GM19455 (cell line): ENCODE measurements around the gene ADRA2B.
"Not testable (repeated sequence)": the region's sequence is repeated elsewhere in the genome, so short reads cannot be mapped to it uniquely, and the experiment has no call there.

Experiments used
- ATAC-seq: cut with Tn5 transposase; IDR thresholded peaks from one replicate; pipeline ENCODE4 v1.9.1; 2021; ENCODE audit not compliant: unreplicated experiment

Gene ADRA2B

DNA sequence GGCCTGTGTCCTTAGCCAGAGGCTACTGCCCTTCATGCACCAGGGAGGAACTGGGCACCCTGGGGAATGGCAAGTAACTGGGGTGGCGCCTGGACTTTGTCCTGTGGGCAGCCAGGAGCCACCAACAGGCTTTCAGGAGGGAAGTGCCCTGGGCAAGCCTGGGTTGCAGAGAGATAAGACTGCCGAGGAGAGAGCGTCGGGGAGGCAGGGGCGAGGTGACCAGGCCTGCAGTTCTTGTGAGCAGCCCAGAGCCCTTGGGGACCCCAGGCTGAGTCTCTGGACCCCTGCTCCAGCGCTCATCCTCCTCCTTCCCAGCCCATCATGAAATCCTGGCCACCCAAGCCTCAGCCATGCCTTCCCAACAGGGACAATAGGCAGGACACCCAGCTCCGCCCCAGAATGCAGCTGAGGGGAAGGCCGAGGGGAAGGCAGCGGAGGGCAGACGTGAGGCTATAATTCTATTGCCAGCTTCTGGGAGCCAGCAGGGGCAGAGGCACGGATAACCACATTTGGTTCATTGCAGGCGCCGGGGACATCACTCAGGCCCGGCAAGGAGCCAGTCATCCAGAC, 25.1 kb downstream of the ADRA2B start:
- ATAC-seq = no peak

GRCh38 chr2:96090196-96090926, 26.0 kb downstream of the ADRA2B start:
- ATAC-seq = no peak

GRCh38 chr2:96089356-96090195, 26.8 kb downstream of the ADRA2B start:
- ATAC-seq = no peak

DNA sequence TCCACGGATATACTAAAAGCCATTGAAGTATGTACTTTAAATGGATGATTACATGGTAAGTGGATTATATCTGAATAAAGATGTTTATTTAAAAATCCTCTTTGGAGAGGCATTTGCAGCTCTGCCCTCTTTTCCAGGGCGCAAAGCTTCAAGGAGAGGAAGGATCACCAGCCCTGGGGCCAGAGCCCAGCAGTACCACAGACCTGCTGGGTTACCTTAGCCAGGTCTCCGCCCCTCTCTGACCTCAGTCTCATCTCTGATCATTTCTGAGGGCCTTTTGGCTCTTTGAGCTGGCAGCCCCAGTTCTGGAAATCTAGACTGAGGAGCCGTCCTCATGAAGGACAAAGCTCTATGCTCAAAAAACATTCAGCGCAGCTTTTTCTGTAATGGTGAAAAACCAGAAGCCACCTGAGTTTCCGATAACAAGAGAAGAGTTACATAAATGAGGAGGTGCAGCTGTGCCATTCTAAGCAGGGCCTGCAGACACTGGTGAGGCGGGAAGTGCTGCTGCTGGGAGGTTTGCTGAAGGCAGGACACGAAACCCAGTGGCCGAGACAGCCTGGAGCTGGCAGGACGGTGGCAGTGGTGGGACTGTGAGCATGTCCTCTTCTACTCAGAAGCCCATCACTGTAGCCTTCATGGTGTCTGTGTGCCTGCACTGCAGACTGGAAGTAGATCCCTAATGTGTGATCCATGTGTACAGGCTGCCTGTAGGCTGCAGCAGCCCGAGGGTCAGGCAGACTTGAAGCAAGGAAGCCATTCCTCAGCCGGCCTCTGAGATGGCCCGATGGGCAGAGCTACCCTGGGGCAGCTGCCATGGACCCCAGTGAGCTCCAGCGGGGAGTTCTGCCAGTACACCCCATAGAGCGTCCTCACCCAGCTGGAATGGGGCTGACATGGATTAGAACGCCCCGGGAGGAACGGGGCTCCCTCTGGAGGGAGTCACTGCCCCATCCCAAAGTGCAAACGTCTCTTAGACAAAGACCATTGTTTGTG, 27.7 kb downstream of the ADRA2B start:
- no peak for ATAC-seq

DNA sequence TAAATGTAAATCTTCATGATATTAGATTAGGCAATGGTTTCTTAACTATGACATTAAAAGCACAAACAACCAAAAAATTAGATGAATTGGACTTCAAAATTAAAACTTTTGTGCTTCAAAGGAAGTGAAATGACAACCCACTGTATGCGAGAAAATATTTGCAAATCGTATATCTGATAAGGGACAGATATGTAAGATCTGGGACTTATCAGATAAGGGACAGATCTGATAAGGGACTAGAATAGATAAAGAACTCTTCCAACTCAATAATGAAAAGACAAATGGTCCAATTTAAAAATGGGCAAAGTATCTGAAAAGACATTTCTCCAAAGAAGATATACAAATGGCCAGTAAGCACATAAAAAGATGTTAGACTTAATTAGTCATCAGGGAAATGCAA, 29.2 kb downstream of the ADRA2B start:
- no peak for ATAC-seq

DNA sequence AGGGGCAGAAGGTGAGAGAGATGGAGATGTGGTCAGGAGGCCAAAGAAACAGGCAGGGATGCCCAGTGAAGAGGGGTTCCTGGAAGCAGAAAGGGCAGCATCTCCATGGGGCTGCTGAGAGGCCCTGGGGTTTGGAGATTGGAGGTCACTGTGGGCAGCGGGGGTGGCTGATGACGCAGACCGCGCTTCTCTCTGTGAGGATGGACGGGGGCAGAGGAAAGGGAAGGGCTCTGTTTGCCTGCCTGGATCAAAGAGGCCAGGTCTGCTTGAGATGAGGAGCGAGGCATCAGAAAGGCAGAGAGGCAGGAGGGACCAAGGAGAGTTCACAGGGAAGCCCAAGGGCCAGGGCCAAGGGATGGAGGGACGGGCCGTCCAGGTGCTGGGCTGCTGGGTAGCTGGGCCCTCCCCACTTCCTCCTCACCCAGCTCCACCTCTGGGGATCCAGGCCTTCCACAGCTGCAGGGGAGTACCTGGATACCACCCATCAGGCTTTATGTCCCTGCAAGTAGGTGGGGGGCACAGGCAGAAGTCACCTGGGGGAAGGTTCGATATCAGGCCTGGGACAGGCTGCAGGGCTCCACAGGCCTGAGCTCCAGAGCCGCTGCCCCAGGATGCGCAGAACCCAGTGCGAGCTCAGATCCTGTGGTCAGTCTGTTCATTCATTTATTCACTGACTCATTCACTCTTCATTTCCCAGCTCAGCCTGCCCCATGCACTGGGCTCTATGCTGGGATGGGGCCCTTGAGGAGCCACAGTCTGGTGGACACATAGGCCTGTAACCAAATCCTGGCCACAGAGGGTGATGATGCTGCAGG, 30.6 kb downstream of the ADRA2B start:
- no peak for ATAC-seq

- not testable (repeated sequence) for ATAC-seq
Observed at GRCh38 chr2:96084858-96085518, 31.4 kb downstream of the ADRA2B start.

GRCh38 chr2:96083989-96084857, 32.1 kb downstream of the ADRA2B start:
- no peak for ATAC-seq

DNA sequence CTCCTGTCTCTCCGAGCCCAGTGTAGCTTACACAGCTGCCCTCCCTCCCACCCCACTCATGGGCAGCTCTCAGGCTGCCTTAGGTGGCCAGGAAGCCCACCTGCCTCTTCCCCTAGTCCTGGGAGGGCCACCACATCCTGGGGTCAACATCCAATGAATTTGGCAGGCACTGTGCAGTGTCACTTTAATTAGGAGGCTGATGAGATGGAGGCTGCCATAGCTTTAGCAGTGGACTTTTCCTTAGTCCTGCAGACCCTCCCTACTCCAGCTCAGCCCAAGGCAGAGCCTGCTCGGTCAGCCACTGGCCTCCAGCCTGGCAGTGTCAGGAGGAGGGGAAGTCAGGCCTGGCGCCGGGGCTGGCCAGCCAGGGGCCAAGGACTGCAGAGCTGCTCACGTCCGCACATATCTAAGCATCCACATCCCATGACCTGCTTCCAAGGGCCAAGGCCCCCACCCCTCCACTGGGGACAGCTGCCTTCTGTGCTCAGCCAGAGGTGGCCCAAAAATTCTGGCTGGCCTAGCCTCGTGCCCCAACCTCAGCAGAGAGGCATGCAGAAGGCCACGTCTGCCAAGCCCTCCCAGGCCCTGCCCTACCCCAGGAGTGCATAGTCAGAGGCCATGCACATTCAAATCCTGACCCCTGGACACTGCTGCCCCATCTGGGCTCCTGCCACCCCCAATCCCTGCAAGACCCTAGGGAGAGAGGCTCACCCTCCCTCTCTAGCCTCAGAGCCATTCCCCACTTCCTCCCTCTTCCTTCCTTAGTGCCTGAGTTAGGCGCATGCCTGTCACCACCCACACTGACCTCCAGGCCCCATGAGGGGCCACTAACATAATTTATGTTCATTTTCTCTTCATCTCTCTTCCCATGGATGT, 33.1 kb downstream of the ADRA2B start:
- no peak for ATAC-seq

GRCh38 chr2:96082211-96083063, 33.9 kb downstream of the ADRA2B start:
- ATAC-seq = no peak

DNA sequence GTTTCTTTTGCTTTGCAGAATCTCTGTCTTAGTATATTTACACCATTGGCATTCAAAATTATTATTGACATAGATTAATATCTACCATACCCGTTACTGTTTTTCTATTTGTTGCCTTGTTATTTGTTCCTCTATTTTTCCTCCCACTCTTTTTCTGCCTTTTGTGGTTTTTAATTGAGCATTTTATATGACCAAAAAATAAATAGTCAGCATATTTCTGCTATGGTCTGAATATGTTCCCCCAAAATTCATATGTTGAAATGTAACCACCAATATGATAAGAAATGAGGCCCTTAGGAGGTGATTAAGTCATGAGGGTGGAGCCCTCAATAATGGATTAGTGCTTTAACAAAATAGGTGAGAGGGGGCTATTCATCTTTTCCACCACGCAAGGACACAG, 35.3 kb downstream of the ADRA2B start:
- no peak for ATAC-seq

DNA sequence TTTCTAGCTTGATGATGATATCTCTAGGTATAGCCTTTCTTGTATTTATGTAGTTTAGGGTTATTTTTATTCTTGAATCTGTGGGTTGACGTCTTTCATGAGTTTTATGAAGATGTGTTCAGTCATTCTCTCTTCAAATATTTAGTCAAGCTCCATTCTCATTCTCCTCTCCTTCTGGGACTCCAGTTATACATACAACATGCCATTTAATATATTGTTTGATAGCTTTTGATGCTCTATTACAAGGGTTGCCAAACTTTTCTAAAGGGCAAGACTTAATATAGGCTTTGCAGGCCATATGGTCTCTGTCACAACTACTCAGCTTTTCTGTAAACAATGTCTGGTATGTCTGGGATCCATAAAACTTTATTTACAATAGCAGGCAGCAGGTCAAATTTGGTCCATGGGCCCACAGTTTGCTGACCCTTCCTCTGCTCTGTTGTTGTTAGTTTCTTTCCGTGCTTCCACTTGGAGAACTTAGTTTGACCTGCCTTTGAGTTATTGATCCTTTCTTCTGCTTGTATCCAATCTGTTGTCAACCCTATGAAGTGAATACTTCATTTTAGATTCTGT, 41.1 kb downstream of the ADRA2B start:
- no peak for ATAC-seq

DNA sequence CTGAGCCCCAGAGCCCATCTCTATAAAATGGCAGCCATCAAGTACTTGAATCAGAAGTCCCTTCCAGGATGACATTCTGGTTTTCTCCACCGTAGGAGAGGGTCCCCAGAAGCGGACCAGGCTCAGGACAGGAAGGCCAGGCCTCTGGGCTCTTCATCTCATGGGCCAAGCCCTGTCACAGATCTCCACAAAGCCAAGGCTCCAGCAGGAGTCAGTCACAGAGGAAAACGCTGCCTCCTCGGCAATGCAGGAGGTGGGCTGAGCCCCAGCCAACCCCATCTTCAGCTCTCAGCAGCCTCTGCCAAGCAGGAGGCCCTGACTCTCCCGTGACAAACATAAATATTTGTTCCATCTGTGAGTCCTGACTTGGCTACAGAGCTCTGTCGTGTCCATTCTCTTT, 42.2 kb downstream of the ADRA2B start:
- no peak for ATAC-seq

- ATAC-seq = no peak
Observed at GRCh38 chr2:96073170-96073775, 43.1 kb downstream of the ADRA2B start.

GRCh38 chr2:96072746-96073145, 43.6 kb downstream of the ADRA2B start:
- ATAC-seq = no peak

GRCh38 chr2:96071977-96072491, 44.3 kb downstream of the ADRA2B start:
- ATAC-seq = not testable (repeated sequence)
